T-helper 1 cell (primary cell): ENCODE results near the gene EME2.

ENCODE experiments used
- DNase-seq, 5 donors: peaks; one replicate each; pipeline ENCODE4 v3.0.0-alpha.2; 2012 to 2020

The EME2 gene

DNA sequence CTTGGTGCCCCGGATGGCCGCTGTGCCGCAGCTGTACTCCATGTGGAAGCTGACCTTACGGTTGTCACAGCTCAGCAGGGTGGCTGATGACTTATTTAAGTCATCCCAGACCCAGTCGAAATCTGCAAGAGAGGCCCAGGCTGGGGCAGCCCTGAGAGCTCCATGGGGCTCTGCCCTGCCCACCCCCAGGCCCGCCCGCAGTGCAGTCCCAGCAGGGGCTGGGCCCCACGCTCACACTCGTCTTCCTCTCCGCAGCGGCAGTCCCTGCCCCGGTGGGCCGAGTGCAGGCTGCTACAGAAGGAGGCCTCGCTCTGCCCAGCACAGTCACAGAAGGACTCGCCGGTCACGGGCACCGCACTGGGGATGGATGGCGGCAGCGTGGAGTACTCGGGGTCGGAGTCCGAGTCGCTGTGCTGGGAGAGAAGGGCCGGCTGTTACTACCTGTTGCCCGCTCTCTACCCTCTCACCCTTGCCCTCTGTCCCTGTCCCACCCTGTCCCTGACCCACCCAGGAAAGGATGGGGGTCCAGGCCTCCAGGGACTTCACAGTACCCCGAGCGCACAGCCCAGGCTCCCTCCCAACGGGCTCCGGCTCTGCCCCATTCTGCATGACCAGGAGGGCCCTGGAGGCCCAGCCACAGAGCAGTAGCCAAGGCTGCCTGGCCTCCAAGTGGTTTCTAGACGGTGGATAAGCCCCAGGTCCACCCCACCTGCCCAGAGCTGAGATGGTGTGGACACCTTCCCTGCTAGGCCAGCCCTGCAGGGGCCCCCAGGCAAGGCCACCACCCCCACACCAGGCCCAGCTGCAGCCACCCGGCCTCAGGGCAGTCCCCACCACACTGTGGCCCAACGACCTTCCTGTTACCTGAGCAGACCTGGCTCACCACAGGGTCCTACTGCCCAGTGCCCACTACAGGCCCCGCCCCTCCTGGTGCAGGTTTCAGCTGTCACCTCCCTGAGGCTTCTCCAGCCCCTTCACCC is 5.9 kb downstream of the EME2 start:
- peak in 2 of 5 donors; percentile 2 to 10 for DNase-seq

DNA sequence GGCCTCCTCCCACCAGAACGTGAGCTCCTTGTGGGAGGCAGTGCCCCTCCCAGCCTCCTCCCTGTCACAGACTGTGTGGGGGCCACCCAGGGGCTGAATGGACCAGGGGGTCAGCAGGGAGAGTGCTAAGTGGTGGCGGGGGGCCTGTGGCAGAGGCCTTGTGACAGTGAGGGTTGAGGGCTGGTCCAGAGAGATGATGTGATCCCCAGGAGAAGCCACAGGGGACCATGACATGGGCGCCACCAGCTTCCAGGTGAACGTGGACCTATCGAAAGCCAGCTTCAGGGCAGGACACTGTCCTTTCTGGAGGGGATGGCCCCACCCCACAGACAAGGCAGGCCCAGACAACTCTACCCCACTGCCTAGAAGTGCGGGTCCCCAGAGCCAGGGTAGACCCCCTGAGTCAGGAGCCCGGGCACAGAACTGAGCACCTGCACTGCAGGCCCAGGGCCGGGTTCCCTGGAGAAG is 6.7 kb downstream of the EME2 start:
- peak in 2 of 5 donors; percentile 5 for DNase-seq

DNA sequence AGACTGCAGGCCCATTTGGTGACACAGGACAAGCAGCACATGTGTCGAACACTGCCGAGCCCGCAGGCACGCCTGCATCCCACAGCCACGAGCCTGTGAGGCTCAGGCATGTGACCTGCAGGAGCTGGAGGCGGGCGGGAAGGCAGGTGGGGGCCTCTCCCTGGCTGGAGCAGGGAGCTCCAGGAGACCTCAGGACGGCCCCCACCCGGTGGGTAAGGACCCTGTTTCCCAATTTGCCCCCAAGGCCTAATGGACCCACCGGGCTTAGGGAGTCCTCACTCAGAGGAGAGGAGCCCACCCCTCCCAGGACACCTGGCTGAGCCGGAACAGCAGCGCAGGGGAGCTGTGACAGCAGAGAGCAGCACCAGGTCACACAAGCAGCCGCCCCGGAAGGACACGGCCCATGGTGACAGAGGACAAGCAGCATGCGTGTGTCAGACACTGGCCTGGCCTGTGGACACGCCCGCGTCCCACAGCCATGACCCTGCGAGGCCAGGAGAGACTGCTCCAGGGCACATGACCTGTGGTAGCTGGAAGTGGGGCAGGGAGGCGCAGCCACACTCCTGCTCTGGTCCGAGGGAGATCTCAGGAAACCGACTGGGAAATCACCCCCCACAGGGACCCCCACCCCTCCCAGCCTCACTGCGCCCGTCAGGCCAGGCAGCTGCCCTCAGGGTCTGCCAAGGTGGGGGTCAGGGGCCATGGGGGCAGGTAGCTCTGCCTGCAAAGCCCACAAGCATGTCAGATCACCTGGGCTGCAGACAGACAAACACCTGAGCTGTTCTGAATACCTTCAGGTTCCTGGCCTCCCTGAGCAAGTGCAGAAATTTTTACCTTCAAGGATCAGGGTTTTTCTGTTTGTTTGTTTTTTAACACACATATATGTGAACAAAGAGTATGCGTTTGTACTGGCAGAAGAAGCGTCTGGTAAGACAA is 7.4 kb downstream of the EME2 start:
- peak in 2 of 5 donors; percentile 2 to 12 for DNase-seq

DNA sequence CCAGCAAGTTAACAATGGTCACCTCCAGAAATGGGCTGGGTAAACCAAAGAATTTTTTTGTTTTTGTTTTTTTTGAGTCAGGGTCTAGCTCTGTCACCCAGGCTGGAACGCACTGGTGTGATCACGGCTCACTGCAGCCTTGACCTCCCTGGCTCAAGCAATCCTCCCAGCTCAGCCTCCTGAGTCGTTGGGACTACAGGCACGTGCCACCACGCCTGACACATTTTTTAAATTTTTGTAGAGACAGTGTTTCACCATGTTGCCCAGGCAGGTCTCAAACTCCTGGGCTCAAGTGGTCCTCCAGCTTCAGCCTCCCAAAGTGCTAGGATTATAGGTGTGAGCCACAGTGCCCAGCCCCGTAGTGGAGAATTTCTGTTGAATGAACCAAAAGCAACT is 8.1 kb downstream of the EME2 start:
- no peak for DNase-seq

DNA sequence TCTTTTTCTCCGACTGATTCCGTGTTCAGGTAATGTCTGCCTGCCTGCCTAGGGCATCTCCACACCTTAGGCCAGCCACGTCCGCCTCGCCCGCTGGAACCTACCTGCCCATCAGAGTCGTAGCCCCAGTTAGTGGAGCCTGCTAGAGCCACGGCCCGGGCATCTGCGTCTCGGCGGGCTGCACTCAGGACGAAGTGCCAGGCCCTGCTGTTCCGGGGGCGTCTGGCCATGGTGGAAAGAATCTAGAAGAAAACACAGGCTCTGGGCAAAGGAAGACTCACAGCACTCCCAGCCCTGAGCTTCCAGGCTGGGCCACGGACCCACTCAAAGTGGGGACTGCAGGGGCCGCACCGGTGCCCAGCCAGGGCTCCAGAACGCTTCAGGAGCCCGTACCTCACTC is 8.6 kb downstream of the EME2 start:
- DNase-seq, result peak in 1 of 5 donors; percentile 9

DNA sequence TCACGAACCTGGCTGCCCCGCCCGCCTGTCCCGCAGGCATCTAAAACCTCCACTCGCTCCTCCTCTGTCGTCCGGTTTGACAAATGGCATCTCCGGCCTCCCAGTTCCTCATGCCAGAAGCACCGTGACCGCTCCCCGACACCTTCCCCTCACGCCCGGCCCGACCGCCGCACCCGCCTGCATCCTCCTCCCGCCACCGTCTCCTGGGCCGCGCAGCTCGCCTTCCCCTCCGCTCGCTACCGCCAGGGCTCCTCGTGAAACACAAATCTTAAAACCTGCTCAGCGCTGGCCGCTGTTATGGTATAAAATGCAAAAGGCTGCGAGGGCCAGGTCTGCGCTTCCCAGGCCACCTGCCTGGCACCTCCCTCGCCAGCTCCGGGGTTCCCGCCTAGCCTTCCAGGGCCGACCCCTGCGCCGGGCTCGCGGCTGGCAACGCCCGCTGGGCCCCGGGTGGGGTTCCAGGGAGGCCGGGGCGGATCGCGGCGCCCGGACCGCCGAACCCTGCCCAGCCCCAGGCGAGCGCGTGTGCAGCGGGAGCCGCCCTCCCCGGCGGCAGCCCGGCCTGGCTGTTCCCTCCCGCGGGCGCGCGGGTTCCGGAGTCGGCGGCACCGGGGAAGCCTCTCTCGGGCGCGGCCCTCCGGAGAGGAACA is 9.3 kb downstream of the EME2 start:
- peak in 4 of 5 donors; percentile 21 to 34 (median 24) for DNase-seq

DNA sequence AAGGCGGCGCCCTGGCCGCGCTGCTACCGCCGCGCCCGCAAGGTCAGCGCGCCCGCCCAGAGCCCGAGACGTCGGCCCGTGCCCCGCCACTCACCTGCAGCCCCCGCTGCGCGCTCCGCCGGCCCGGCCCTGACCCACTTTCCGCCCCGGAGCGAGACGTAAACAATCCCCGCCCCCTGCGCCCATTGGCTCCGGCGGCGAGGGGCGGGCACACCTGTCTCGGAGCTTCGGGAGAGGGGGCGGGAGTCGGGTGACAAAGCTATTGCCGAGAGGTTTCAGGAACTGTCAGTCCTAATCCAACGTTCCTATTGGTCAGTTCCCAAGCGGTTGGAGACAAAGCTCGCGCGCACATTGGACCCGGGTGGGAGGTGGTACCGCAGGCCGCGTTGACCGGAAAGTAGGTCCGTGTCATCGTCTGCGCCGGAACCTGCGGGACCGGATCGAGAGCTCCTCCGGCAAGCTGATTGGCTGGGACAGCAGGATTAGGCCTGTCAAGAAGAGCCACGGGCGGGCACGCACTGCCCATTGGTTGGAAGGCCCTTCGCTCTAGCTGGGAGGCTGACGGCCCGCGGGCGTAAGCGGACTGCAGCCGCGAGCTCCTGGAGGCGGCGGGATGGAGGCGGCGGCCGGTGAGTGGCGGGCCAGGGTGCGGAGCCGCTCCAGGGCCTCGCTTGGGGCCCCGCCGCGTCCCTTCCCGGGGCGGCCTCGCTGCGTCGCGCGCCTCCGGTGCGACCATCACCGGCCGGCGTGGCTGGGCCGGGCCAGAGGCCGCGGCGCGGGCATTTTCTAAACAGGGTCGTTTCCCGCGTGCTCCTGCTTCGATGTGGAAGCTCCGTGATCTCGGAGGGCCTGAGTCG is 10.0 kb downstream of the EME2 start, which contains the start of the genes NUBP2 and SPSB3:
Gene NUBP2, plus strand, starts transcription at position 553 of the 857 bp plus-strand sequence. Its CDS starts 61 bp downstream, at position 614.
Gene SPSB3, minus strand, starts transcription at position 164 of the 857 bp plus-strand sequence. CDS start 1,088 bp downstream, outside the sequence.
- DNase-seq, result peak; percentile 97 to 100 (median 98)

DNA sequence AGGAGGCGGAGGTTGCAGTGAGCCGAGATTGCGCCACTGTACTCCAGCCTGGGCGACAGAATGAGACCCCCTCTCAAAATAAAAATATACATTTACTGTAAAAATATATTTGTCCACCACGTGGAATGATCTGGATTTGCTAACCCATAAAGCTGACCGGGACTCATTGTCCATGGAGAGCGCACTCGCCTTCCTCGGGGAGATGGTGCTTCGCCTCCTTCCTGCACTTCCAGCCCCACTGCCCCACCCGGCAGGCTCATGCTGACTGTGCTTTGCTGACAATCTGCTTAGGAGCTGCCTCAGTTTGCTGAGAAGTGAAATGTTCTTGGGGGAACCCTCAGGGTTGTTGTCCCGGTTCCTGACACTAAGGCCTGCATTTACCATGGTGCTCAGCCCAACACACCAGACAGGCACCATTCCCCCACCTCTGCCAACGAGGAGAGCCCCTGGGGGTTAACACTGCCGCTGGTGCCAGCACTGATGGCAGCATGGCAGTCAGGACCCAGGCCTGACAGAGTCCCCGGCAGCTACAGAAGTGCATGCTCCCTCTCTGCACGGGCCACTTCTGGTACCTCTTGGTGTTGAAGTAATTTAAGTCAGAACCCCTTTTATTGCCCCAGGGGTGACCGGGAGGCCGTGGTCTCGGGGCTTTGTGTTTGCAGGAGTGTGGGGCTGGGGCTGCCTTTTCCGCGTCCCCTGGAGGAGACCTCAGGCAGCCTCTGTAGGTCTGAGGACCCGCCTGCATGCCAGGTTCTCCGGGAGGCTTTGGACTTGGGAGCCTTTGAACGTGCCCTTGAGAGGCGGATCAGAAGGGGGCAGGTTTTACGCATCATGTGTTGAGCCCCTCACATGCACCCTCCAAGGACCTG is 12.6 kb downstream of the EME2 start:
- DNase-seq, result no peak

DNA sequence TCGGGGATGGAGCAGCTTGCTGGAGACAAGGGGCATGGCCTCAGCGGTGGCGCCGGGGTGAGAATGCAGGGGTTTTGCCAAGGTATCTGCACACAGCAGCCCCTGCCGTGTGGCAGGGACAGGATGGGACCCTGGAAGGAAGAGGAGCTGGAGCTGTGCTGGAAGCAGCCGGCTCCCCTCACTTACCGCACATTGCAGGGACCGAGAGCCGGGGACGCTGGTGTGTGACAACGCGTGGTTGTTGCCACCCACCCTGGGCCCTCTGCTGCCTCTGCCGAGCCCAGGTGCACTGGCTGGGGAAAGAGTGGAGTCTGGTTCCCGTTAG is 13.2 kb downstream of the EME2 start:
- no peak for DNase-seq

DNA sequence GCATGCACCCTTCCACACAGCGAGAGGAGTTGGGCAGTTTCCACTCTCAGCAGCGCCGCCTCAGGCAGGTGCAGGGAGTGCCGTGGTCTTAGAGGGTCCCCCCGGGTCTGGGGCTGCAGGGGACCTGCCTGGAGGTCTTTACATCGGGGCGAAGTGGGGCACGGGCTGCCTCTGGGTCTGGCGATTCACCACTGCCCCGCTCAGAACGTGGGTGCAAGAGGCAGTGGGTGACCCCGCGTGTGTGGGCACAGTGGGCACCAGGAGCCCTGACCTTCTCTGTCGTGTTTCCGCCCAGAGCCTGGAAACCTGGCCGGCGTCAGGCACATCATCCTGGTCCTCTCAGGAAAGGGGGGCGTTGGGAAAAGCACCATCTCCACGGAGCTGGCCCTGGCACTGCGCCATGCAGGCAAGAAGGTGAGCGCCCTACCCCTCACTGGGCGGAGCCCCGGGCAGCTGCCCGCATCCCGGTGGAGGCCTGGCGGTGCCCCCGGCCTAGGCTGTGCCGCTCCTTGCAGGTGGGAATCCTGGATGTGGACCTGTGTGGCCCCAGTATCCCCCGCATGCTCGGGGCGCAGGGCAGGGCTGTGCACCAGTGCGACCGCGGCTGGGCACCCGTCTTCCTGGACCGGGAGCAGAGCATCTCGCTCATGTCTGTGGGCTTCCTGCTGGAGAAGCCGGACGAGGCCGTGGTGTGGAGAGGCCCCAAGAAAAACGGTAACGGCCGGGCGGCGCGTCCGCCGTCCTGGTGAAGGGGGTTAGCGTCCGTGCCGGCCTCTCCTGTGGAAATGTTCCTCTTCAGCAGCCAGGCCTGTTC is 13.8 kb downstream of the EME2 start:
- DNase-seq, result peak in 2 of 5 donors; percentile 1 to 6

DNA sequence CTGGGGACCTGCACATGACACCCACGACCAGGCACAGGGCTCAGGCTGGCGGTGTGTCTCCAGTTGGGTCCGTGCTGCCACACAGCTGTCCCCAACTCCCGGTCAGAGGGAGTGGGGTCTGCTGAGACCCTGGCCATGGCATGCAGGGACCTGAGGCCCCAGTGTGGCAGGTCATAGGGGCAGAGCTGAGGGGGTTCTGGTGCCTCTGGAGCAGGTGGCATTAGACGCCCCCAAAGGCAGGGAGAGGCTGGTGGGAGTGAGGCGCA is 14.4 kb downstream of the EME2 start:
- no peak for DNase-seq

DNA sequence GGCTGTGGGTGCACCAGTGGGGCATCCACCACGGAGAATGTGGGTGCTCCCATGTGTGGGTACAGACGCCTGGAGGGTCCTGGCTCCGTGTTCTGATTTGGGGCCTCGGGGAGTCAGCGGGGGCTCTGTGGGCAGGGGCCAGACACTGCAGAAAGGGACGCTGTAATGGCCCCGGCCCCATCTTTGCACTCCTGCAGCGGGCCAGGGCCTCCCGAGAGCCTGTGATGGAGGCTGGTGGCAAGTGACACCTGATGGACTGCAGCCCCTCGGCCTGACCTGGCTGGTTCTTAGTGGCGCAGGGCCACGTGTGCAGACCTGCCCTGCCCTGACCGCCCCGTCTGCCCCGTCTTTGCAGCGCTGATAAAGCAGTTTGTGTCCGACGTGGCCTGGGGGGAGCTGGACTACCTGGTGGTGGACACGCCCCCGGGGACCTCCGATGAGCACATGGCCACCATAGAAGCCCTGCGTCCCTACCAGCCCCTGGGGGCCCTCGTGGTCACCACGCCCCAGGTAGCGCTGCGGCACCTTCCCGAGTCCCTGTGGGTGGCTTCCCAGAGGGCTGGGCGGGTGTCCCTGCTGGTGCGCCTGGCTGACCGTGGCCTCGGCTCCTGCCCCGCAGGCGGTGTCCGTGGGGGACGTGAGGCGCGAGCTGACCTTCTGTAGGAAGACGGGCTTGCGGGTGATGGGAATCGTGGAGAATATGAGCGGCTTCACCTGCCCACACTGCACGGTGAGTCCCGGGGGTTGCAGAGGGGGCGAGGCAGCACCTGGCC is 14.9 kb downstream of the EME2 start:
- DNase-seq, result no peak

DNA sequence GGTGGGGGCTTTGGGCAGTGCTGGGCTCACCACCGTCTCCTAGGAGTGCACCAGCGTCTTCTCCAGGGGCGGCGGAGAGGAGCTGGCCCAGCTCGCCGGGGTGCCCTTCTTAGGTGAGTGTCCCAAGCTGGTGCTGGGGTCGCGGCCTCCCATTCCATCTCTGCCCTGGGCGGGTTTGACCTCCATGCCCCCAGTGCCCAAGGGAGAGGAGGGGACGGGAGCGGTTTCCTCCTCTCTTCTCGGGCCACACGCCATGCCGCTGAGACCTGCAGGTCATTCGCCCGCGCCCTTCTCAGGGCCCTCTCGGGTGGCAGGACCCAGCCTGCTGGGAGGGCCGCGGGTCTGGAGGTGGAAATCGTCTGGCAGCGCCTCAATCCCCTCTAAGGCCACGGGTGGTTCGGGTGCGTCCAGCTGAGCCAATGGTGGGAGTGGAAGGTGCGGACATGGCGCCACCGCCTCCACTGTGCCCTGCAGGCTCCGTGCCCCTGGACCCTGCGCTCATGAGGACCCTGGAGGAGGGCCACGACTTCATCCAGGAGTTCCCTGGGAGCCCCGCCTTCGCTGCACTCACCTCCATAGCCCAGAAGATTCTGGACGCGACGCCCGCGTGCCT is 15.6 kb downstream of the EME2 start:
- peak in 2 of 5 donors; percentile 4 to 6 for DNase-seq

DNA sequence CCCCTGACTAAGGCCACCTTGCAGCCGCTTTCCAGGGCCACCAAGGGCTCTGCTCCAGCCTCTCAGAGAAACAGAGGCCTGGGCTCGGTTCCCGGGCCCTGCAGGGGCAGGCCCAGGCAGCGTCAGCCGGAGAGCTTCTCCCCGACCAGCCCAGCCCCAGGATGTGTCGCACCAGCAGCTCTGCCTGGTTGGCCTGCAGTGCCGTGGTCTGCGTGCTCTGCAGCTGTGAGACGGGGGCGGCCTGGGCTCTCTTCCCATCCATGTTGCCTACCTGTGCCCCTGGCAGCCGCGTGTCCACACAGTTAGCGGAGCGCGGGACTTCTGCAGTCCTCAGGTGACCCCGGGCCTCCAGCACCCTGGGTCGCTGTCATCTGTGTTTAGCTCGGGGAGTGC is 16.1 kb downstream of the EME2 start:
- DNase-seq, result peak in 1 of 5 donors; percentile 1

DNA sequence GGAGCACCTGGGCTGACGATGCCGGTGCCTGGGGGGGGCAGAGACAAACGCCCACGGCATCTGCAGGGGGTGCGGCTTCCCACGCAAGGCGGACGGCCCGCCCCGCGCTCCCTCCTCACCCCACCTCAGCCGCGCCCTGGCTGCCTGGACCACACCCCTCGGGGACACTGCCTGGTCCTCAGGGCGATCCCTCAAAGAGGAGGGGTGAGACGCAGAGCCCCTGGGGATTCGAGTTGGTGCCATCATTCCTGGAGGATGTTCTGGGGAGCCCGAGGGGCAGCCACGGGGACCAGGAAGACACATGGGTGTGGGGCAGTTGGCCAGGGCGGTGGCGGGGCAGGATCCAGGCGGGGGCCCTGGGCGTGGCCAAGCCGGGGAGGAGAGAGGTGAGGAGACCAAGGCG is 17.0 kb downstream of the EME2 start:
- peak in 1 of 5 donors; percentile 15 for DNase-seq

DNA sequence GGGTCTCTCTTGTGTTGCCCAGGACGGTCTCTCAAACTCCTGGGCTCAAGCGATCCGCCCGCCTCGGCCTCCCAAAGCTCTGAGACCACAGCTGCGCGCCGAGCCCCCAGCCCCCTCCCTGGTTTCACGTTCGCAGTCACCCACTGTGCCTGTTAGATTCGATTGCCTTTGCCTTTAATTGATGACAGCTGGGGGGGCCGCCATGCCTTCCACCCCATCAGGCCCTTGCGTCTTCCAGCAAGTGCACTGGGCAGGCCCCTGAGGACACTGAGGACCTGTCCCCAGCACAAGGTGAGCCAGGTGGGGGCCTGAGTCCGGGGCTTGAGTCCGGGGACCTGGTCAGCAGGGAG is 17.6 kb downstream of the EME2 start:
- DNase-seq, result no peak

DNA sequence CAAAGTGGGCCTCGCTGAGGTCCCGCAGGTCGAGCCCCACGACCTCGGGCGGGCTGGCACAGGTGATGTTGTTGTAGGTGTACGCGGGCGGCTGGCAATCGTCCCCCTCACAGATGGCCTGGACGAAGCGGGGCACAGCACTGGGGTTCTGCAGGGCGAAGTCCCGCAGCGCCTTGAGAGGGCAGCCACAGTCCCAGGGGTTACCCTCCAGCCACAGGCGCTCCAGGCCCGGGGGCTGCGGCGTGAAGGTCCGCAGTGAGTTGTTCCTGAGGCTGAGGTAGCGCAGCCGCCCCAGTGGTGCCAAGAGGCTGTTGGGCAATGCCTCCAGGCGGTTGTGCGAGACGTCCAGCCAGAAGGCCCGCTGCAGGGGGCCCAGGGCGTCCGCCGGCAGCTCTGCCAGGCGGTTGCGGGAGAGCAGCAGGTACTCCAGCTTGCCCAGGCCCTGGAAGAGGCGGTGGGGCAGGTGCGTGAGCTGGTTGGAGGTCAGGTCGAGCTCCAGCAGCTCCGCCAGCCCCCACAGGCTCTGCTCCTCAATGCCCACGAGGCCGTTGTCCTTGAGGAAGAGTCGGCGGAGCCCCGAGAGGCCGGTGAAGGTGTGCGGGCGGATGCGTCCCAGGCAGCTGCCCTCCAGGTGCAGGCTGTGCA is 18.1 kb downstream of the EME2 start:
- DNase-seq, result peak in 1 of 5 donors; percentile 7
